ENCODE results near the gene PLS3. TPM values are rescaled to one million over a fixed set of nuclear protein-coding genes. Genes with fewer than 3 reads are reported as not detected.
"Not testable (repeated sequence)": the region's sequence is repeated elsewhere in the genome, so short reads cannot be mapped to it uniquely, and the experiment has no call there.

Gene PLS3
- 277 and 321 TPM in 2 replicates for total RNA-seq

DNA sequence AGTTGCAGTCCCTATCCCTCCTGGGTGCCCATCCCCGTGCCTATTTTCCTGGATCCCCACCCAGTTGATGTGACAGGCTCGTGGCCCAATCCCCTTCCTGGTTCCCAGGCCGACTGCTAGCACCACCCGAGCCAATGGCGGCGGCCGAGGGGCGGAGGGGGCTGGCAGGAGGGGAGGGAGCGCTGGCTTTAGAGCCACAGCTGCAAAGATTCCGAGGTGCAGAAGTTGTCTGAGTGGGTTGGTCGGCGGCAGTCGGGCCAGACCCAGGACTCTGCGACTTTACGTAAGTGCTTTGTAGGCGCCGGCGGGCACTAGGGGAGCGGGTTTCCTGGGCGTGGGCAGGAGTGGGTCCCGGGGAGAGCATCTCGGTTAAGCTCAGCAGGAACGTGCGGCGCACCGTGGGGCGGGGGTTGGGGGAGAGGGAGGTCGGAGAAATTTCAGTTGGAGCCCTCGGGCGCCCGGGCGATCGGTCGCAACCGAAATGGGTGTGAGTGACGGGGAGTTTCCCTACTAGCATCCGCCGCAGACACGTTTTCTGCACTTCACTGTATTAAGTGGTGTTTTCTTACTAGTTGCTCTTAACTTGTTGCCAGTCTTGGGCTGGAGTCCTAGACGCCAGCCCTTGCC is at the start of gene PLS3:
Gene PLS3, plus strand, starts transcription at position 197 of the 627 bp plus-strand sequence. CDS start 49,077 bp downstream, outside the sequence.
- DNase-seq (ENCODE audit: low read depth in 2 of 2), result peak; percentile 84 to 87

GRCh38 chrX:115518113-115518512 is 42.9 kb upstream of the PLS3 start:
- no peak for DNase-seq (ENCODE audit: low read depth in 2 of 2)

DNA sequence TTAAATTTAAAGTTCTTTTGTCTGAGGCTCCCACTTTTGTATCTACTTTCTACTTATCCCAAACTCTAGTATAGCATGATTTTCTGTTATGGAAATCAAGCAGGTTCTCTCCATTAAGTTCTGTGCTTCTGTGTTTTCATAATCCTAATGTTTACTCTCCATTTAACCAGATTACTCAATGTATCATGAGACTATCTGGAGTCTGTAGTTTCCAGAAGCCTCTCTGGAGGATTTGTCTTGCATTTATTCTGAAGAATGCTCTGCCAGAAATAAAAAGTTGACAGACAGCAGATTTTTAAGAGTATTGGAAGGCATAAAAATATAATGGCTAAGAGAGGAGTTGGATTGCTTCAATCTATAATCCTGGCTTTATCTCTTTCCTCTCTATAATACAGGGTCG is 39.2 kb upstream of the PLS3 start:
- DNase-seq (ENCODE audit: low read depth in 2 of 2), result no peak

DNA sequence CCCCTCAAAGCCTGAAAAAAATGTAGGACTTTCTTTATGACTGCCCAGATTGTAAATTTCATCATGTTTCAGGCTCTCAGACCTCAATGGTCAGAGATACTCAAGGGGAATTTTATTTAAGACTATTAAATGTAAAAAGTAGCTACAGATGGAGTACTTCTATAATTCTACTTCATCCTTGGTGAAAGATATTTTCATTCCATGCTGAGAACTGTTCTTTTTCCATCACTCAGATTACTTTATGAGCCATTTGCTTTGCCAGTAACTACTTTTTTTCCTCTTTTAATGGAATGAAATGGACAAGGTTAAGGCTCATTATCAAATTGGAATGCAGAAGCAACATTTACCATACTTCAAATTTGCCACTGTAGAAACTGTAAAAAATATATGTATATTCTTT is 38.0 kb upstream of the PLS3 start:
- DNase-seq (ENCODE audit: low read depth in 2 of 2), result no peak

GRCh38 chrX:115525486-115525885 is 35.5 kb upstream of the PLS3 start:
- DNase-seq (ENCODE audit: low read depth in 2 of 2), result no peak

DNA sequence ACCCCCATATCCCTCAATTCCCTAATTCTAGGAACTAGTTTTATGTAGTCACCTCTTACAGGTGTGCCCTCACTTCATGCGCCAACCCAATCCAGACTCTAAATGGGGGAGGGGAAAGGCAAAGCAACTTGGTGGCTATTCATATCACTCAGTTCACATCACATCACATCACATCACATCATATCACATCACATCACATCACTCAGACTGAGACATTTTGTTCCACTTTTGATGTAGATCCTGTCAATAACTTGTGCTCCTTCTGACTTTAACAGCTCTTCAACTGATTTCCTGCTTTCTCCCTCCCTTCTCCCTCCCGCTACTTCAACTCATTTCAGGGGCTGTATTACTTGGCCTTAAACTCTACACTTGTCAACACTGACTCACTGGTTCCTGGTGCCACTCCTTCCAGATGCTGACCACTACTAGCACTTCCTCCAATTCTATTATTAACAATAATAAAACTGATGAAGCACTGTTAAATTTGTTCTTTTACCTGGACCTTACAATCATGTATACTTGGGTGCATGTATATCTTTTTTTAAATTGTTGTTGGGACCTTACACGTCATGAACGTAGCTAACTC is 29.1 kb upstream of the PLS3 start:
- DNase-seq (ENCODE audit: low read depth in 2 of 2), result peak in 1 of 2 donors; percentile 80

DNA sequence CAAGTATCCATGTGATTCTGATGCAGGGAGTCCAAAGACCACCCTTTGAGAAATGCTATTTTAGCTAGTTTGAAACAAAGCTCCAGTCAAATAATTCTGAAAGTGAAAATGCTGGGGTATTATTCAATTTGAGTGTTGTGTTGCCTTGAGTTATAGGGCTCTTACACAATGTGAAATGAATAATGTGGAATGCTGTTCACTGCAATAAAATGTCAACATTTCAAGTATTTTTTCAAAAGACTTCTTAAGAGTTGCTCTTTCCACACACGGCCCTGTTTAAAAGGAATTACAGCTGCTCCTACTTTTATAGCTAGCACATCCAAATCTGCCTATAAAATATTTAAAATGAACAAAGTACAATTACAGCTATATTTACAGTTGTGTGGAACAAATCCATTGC is 27.5 kb upstream of the PLS3 start:
- no peak for DNase-seq (ENCODE audit: low read depth in 2 of 2)

- no peak for DNase-seq (ENCODE audit: low read depth in 2 of 2)
Observed at GRCh38 chrX:115534383-115534782, 26.6 kb upstream of the PLS3 start.

DNA sequence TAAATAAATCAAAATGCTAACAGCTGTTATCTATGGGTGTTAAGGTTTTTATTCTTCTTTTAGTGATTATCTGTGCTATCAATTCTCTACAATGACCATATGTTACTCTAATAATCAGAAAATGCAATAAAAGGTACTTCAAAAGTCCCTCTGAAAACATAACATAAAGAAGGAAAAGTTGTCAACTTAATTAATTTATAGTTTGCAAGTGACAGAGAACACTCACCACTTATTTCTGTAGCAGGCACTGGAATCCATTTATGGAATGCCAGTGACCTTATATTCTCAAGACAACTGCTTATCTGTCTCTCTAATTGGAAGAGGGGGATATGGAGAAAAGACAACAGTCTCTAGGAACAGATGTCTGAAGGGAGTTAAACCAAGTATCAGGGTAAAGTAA is 25.6 kb upstream of the PLS3 start:
- no peak for DNase-seq (ENCODE audit: low read depth in 2 of 2)

- DNase-seq (ENCODE audit: low read depth in 2 of 2), result peak in 1 of 2 donors; percentile 6
Observed at GRCh38 chrX:115535844-115536243, 25.1 kb upstream of the PLS3 start.

DNA sequence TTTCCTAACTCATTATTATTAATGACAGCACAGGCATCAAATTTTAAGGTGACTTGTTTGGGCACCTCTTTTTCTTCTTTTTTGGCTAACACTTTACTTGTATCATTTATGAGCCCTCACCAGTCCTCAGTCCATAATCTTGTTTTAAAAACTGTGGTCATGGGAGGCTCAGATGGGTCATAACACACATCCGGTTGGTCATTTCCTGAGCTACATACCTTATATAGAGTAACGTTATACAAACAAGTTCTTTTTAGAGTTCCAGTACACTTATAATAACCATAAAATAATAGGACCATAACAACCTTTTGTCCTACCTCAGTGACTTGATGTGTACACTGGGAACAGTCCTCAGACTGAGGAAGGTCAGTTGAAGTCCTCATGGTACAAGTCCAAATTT is 21.1 kb upstream of the PLS3 start:
- DNase-seq (ENCODE audit: low read depth in 2 of 2), result peak; percentile 68 to 72

DNA sequence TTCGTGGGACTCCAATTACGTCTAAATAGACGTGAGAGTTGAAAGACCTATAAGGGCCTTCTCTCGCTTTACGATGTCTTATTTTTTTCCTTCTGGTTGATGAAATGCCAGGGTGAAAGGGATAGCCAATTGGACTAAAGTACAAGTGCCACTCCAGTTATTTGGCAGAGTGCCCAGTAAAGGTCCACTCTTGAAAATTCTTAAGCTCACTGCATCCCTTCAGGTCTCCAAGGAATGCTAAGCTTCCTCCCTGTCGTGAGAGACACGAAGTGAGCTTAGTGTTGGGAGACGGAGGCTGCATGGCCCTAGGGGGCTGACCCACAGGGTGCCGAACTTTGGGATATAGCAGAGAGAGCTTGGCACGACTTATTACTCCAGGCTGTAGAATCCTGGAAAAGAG is 19.9 kb upstream of the PLS3 start:
- DNase-seq (ENCODE audit: low read depth in 2 of 2), result not testable (repeated sequence)

DNA sequence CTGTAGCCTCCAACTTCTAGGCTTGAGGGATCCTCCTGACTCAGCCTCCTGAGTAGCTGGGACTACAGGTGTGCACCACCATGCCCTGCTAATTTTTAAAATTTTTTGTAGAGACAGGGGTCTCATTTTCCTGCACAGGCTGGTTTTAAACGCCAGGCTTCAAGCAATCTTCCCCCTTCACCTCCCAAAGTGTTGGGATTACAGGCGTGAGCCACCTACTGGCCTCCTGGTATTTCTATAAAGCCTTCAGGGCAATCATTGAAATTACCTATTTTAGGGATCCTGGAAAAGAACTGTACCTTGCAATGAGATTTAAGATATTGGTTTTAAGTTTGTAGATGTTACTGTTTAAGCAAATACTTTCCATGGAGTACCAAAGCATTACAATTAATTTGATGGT is 13.5 kb upstream of the PLS3 start:
- DNase-seq (ENCODE audit: low read depth in 2 of 2), result peak; percentile 13 to 15

DNA sequence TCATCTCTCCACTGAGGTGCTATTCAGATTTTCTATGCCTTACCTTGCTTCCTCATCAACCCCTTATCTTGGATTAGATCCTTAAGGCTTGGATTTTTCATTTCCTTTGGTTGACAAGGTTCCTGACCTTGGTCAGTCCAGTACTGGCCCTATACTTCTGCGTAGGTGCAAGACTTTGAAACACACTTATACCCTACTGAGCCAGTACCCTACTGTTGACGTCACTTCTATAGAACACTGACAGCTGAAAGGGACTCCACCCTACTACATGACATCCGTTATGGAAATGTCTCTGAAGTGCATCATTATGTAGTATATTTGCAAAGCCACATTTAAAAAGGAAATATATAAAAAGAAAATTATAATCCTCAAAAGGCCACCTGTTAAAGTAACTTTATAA is 12.0 kb upstream of the PLS3 start:
- peak in 1 of 2 donors; percentile 20 for DNase-seq (ENCODE audit: low read depth in 2 of 2)

DNA sequence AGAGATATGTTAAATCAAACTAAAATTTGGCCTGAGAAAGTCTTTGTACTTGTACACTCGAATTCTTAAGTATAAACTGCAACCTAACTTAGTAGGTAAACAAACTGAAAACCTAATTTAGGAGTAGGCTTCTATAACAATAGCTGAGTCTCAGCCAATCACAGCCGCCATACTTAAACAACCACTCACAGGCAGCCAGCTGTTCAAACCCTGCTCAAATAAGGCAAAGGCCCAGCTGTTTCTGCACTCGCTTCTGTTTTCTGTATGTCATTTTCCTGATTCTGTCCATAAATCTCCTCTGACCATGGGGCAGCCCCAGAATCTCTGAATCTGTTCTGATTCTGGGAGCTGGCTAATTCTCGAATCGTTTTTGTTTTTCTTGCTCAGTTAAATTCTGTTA is 7.8 kb upstream of the PLS3 start:
- DNase-seq (ENCODE audit: low read depth in 2 of 2), result no peak

- DNase-seq (ENCODE audit: low read depth in 2 of 2), result no peak
Observed at GRCh38 chrX:115559672-115560071, 1.3 kb upstream of the PLS3 start.

- peak in 1 of 2 donors; percentile 55 for DNase-seq (ENCODE audit: low read depth in 2 of 2)
Observed at GRCh38 chrX:115560211-115560977, 580 bp upstream of the PLS3 start.

DNA sequence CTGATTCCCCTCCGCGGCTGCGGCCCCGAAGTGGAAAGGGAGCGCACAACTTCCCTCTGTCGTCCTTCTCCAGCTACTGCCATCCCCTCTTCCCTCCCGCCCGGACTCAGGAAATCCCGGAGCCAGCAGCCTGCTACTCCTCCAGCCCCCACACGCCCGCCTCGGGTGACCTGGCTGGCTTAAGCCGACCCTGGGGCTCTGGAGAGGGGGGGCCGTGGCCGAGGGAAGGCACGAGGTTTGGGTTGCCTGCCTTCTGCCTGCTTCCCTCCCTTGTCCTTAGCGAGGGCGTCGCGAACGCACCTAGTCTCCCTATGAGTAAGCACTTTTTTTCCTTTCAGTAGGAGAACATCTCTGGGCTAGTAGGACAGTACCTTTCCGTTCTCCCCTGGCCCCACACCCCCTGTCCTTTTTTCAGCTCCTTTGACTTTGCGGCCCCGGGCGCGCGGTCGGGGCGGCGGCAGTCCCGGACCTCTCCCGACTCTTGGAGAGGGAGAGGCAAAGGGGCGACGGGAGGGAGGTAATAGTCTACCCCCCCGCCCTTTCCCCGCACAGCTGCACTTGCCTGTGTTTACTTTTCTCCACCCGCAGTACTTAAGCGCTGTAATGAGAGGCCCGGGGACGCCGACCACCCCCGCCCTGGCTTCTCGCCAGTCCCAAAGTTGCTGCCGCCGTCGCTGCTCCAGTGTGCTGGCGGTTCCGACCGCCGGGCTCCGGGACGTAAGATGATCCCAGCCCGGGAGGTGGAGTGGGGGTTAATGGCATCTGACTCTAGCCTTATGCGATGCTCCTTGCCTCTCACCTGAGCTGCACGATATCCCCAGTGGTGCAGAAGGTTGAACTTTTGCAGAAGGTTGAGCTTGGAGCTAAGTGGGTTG is 868 bp downstream of the PLS3 start:
- DNase-seq (ENCODE audit: low read depth in 2 of 2), result peak; percentile 40 to 57

GRCh38 chrX:115562480-115562847 is 1.5 kb downstream of the PLS3 start:
- peak; percentile 52 to 58 for DNase-seq (ENCODE audit: low read depth in 2 of 2)

DNA sequence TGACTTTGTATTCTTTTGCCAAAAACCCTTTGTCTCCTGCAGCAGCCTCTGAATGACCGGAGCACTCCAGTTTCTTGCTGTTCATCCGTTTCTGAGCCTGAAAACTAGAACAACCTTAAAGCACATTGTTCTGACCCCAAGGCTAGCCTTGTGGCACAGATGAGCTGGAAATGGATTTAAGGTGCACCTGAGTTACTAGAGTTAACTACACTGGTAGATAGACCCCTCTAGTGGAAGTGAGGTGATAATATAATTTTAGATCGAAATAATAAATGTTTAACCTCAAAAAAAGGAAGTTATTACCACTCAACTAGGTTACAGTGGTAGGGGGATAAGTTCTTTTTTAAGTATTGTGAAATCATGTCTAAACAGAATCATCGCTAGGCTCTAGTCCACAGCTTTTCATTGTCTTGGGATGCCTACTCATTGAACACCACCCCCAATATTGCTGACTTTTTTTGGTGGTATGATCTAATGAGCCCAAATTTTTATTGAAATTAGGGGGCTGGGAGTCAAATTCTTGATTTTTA is 2.7 kb downstream of the PLS3 start:
- peak; percentile 19 to 47 for DNase-seq (ENCODE audit: low read depth in 2 of 2)

GRCh38 chrX:115564243-115564642 is 3.3 kb downstream of the PLS3 start:
- peak in 1 of 2 donors; percentile 28 for DNase-seq (ENCODE audit: low read depth in 2 of 2)

GRCh38 chrX:115565888-115566287 is 4.9 kb downstream of the PLS3 start:
- DNase-seq (ENCODE audit: low read depth in 2 of 2), result no peak

Data from lung microvascular endothelial cell (primary cell).